Ishikawa (cell line): ENCODE data around the gene LRRC41.

Experiments used
- CEBPB ChIP-seq: IDR thresholded peaks from 2 replicates; pipeline ENCODE4 v1.6.1; 2012
- CREB1 ChIP-seq: IDR thresholded peaks from 2 replicates; pipeline ENCODE4 v1.6.1; 2012; ENCODE audit warnings: low read depth
- EGR1 ChIP-seq: IDR thresholded peaks from 2 replicates; pipeline ENCODE4 v1.6.1; 2012
- EP300 ChIP-seq: IDR thresholded peaks from 2 replicates; pipeline ENCODE4 v1.6.1; 2012; ENCODE audit warnings: borderline replicate concordance
- FOXM1 ChIP-seq: IDR thresholded peaks from 2 replicates; pipeline ENCODE4 v1.6.1; 2012; ENCODE audit warnings: low read depth, borderline replicate concordance
- NFIC ChIP-seq: IDR thresholded peaks from 2 replicates; pipeline ENCODE4 v1.6.1; 2012
- RAD21 ChIP-seq: IDR thresholded peaks from 2 replicates; pipeline ENCODE4 v1.6.1; 2012; ENCODE audit warnings: low read depth
- TAF1 ChIP-seq: IDR thresholded peaks from 2 replicates; pipeline ENCODE4 v1.6.1; 2012; ENCODE audit warnings: low read depth, mild to moderate bottlenecking
- TCF12 ChIP-seq: IDR thresholded peaks from 2 replicates; pipeline ENCODE4 v1.6.1; 2012; ENCODE audit warnings: low read depth
- TEAD4 ChIP-seq: IDR thresholded peaks from 2 replicates; pipeline ENCODE4 v1.6.1; 2012
- USF1 ChIP-seq: IDR thresholded peaks from 2 replicates; pipeline ENCODE4 v1.6.1; 2012
- YY1 ChIP-seq: IDR thresholded peaks from 2 replicates; pipeline ENCODE4 v1.6.1; 2012; ENCODE audit warnings: low read depth
- ZBTB7A ChIP-seq: IDR thresholded peaks from 2 replicates; pipeline ENCODE4 v1.6.1; 2012; ENCODE audit warnings: low read depth
- TF ChIP-seq, protein P1 (sequence below): IDR thresholded peaks from 2 replicates; pipeline ENCODE4 v1.6.1; 2012; ENCODE audit warnings: low read depth, mild to moderate bottlenecking
- TF ChIP-seq, protein P2 (sequence below): IDR thresholded peaks from 2 replicates; pipeline ENCODE4 v1.6.1; 2012

The LRRC41 gene

DNA sequence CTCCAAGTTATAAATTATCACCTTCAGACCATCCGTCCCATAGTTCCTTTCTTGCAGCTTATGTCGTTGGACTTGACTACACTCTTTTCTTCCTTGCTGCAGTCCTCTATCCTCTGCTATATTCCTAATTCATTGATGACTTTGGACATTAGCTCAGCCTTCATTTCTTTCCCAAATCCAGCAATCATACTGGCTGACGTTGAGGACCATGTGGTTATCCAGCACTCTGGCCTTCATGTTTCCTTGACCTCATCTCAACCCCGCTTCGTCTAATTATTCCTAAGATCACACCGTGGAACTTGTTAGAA is 28.4 kb downstream of the LRRC41 start:
- TF ChIP-seq CREB1 (no peak), ZBTB7A (no peak), CEBPB (no peak), TCF12 (no peak), NFIC (no peak), TAF1 (no peak), TEAD4 (no peak)
- TF ChIP-seq, protein P1, sequence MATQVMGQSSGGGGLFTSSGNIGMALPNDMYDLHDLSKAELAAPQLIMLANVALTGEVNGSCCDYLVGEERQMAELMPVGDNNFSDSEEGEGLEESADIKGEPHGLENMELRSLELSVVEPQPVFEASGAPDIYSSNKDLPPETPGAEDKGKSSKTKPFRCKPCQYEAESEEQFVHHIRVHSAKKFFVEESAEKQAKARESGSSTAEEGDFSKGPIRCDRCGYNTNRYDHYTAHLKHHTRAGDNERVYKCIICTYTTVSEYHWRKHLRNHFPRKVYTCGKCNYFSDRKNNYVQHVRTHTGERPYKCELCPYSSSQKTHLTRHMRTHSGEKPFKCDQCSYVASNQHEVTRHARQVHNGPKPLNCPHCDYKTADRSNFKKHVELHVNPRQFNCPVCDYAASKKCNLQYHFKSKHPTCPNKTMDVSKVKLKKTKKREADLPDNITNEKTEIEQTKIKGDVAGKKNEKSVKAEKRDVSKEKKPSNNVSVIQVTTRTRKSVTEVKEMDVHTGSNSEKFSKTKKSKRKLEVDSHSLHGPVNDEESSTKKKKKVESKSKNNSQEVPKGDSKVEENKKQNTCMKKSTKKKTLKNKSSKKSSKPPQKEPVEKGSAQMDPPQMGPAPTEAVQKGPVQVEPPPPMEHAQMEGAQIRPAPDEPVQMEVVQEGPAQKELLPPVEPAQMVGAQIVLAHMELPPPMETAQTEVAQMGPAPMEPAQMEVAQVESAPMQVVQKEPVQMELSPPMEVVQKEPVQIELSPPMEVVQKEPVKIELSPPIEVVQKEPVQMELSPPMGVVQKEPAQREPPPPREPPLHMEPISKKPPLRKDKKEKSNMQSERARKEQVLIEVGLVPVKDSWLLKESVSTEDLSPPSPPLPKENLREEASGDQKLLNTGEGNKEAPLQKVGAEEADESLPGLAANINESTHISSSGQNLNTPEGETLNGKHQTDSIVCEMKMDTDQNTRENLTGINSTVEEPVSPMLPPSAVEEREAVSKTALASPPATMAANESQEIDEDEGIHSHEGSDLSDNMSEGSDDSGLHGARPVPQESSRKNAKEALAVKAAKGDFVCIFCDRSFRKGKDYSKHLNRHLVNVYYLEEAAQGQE: no peak

DNA sequence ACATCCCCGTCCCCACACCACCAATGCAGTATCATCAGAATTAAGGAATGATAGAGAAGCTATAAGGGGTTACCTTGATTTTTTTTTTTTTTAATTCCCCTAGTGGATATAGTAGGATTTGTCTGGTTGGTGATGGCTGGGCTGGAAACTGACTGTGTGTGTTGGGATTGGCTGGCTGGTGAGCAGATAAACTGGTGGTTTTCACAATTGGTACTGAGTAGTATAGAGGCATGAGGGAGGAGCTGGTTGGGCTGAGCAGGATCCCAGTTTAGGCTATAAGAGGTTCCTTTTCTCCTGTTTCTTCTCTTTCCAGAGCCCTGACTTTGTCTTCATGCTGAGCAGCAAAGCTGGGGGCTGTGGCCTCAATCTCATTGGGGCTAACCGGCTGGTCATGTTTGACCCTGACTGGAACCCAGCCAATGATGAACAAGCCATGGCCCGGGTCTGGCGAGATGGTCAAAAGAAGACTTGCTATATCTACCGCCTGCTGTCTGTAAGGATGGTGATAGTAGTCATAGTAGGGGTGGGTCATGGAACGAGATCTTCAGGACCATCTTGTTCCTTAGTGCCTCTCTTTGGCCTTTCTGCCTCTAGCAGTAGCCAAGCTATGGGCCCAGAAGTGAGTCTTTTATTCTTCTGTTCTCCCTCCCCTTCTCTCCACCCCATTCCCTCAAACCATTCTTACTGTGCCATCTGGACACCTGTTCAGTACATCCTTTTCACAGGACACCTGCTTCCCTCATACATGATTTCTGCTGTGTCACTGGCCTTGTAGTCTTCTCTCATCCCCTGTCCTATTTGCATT is 29.0 kb downstream of the LRRC41 start:
- TF ChIP-seq NFIC: no peak
- no peak for TF ChIP-seq ZBTB7A
- TF ChIP-seq CREB1: no peak
- TF ChIP-seq TEAD4: no peak
- TF ChIP-seq, protein P2, sequence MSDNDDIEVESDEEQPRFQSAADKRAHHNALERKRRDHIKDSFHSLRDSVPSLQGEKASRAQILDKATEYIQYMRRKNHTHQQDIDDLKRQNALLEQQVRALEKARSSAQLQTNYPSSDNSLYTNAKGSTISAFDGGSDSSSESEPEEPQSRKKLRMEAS: no peak
- TF ChIP-seq, protein P1: no peak
- no peak for TF ChIP-seq EP300

DNA sequence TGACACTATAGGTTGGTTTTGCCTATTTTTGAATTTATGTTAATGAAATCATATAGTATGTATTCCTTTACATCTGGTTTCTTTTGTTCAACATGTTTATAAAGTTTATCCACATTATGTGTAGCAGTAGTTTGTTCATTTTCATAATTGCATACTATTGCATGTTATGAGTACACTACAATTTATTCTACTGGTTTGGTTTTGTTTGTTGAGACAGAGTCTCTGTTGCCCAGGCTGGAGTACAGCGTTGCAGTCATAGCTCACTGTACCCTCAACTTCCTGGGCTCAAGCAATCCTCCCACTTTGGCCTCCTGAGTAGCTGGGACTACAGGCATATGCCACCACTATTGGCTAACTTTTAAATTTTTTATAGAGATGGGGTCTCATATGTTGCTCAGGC is 34.8 kb downstream of the LRRC41 start:
- TF ChIP-seq NFIC: no peak
- TF ChIP-seq, protein P1: no peak
- no peak for TF ChIP-seq USF1
- TF ChIP-seq, protein P2: no peak
- TF ChIP-seq ZBTB7A: no peak
- TF ChIP-seq EGR1: no peak
- TF ChIP-seq CREB1: no peak
- TF ChIP-seq FOXM1: no peak
- no peak for TF ChIP-seq TAF1
- TF ChIP-seq TEAD4: no peak
- no peak for TF ChIP-seq TCF12
- TF ChIP-seq RAD21: no peak
- TF ChIP-seq CEBPB: no peak
- no peak for TF ChIP-seq EP300
- no peak for TF ChIP-seq YY1

GRCh38 chr1:46263146-46263545 is 40.3 kb downstream of the LRRC41 start:
- TF ChIP-seq FOXM1 (no peak), NFIC (no peak), RAD21 (no peak), TEAD4 (no peak), CEBPB (no peak), TAF1 (no peak), CREB1 (no peak), USF1 (no peak)
- TF ChIP-seq, protein P1: no peak
- TF ChIP-seq, protein P2: no peak
